Testis (tissue), 3 donors: ENCODE measurements around the gene TMEM150C. TPM values are rescaled to one million over a fixed set of nuclear protein-coding genes. Genes with fewer than 3 reads are reported as not detected.

Source experiments
- DNase-seq: peaks from one replicate; pipeline ENCODE4 v3.0.0-alpha.2; 2019
- H3K27ac ChIP-seq, 2 donors: fragments of 200-600 bp; sonication (generic); one replicate each; pipeline ENCODE4 v1.5.1; 2019
- H3K27me3 ChIP-seq: fragments of 200-600 bp; sonication (generic); one replicate; pipeline ENCODE4 v1.5.1; 2019
- H3K36me3 ChIP-seq: fragments of 200-600 bp; sonication (generic); one replicate; pipeline ENCODE4 v1.5.1; 2017; ENCODE audit warnings: low read depth; ENCODE audit errors: missing control alignments
- H3K4me1 ChIP-seq: fragments of 200-600 bp; sonication (generic); one replicate; pipeline ENCODE4 v1.5.1; 2019
- H3K4me3 ChIP-seq, 2 donors: fragments of 200-600 bp; sonication (generic); one replicate each; pipeline ENCODE4 v1.5.1; 2017 to 2019
- H3K9me3 ChIP-seq: fragments of 200-600 bp; sonication (generic); one replicate; pipeline ENCODE4 v1.5.1; 2017
- CTCF ChIP-seq, 3 experiments: fragments of 450-650 bp in 2 of 3; fragments of 200-600 bp in 1 of 3; sonication (generic) in 1 of 3; IDR thresholded peaks; one replicate each; pipeline ENCODE4 v1.5.1; 2016 to 2019; ENCODE audit warnings: antibody characterized with exemption in 3 of 3, mild to moderate bottlenecking in 2 of 3, moderate library complexity in 1 of 3
- POLR2A ChIP-seq: fragments of 450-650 bp; IDR thresholded peaks from one replicate; pipeline ENCODE4 v1.6.1; 2017; ENCODE audit warnings: antibody characterized with exemption, mild to moderate bottlenecking, moderate library complexity
- WGBS, 2 donors: methylation state at CpG; one replicate each; pipeline ENCODE4 v1.1.5; 2018; 5-methylcytosine and 5-hydroxymethylcytosine counted together
- intact Hi-C: fragments of 100-400 bp; cut with DNase I; formaldehyde crosslinking; loops from one replicate; pipeline ENCODE4 v1.15.1; 2023; ENCODE audit warnings: low total_unique reads
- polyA plus RNA-seq: library from polyadenylated mRNA; stranded (reverse); fragments of 350-450 nt; fragmentation: Illumina TruSeq; extraction: RNeasy Lipid Tissue Mini Kit (QIAGEN cat#74804); gene quantifications from one replicate; pipeline ENCODE4 v1.2.3, GENCODE V29; 2014; ENCODE audit warnings: low read depth, low replicate concordance; ENCODE audit not compliant: insufficient read depth
- total RNA-seq, 2 donors: library from RNA; depleted of rRNA; stranded (reverse); fragments of >200 nt; gene quantifications; one replicate each; pipeline ENCODE4 v1.2.3, GENCODE V29; 2016

The TMEM150C gene
- total and polyA plus RNA-seq, 3 donors from 2014 or later: 7.2 to 11.4 (median 7.7) TPM

- intact Hi-C loops: no loop called here
- no peaks in the 10 kb centered on the region for H3K36me3 ChIP-seq
- no peak for TF ChIP-seq POLR2A
- no peak for TF ChIP-seq CTCF (IDR thresholded peaks at IDR 0.05)
- H3K27ac ChIP-seq: no peak overlapping the region
- no peaks in the 10 kb centered on the region for H3K9me3 ChIP-seq
- H3K4me1 ChIP-seq: no peaks in the 10 kb centered on the region
- H3K4me3 ChIP-seq: no peak overlapping the region
- H3K27me3 ChIP-seq: no peaks in the 10 kb centered on the region
- 66 to 72% methylated on average over 8 of the region's 8 CpGs for WGBS, 2 donors
- DNase-seq: no peak
Measured at GRCh38 chr4:82585690-82586435, 24.1 kb upstream of the TMEM150C start.

GRCh38 chr4:82584931-82585330 lies 23.1 kb upstream of the TMEM150C start:
- Histone ChIP-seq H3K4me3 (no peak overlapping the region), H3K4me1 (no peaks in the 10 kb centered on the region), H3K36me3 (no peaks in the 10 kb centered on the region), H3K9me3 (no peaks in the 10 kb centered on the region), H3K27ac (no peak overlapping the region), H3K27me3 (no peaks in the 10 kb centered on the region)
- intact Hi-C loops: no loop called here
- WGBS, 2 donors: 67 to 73% methylated on average over 3 of the region's 3 CpGs
- TF ChIP-seq CTCF (IDR thresholded peaks at IDR 0.05): no peak
- no peak for TF ChIP-seq POLR2A
- no peak for DNase-seq

GRCh38 chr4:82583897-82584587 lies 22.3 kb upstream of the TMEM150C start:
- Histone ChIP-seq H3K36me3 (no peaks in the 10 kb centered on the region), H3K4me3 (no peak overlapping the region), H3K27me3 (no peaks in the 10 kb centered on the region), H3K4me1 (no peaks in the 10 kb centered on the region), H3K9me3 (no peaks in the 10 kb centered on the region), H3K27ac (no peak overlapping the region)
- intact Hi-C loops: no loop called here
- TF ChIP-seq POLR2A (no peak), CTCF (IDR thresholded peaks at IDR 0.05) (no peak)
- DNase-seq: no peak
- 83 to 88% methylated on average over 5 of the region's 5 CpGs for WGBS, 2 donors

- Histone ChIP-seq H3K36me3 (no peaks in the 10 kb centered on the region), H3K4me3 (no peak overlapping the region), H3K4me1 (no peaks in the 10 kb centered on the region), H3K9me3 (no peaks in the 10 kb centered on the region), H3K27me3 (no peaks in the 10 kb centered on the region), H3K27ac (no peak overlapping the region)
- WGBS, 2 donors: 61 to 65% methylated on average over 5 of the region's 5 CpGs
- DNase-seq: no peak
- no peak for TF ChIP-seq POLR2A
- no peak for TF ChIP-seq CTCF (IDR thresholded peaks at IDR 0.05)
- intact Hi-C loops: no loop called here
Measured at GRCh38 chr4:82579932-82580331, 18.1 kb upstream of the TMEM150C start.
